Measurements from ENCODE around the gene DCHS2. TPM values are rescaled to one million over a fixed set of nuclear protein-coding genes. Genes with fewer than 3 reads are reported as not detected.

DCHS2 gene
- total RNA-seq, 1 experiment from 2014 or later, result not detected

DNA sequence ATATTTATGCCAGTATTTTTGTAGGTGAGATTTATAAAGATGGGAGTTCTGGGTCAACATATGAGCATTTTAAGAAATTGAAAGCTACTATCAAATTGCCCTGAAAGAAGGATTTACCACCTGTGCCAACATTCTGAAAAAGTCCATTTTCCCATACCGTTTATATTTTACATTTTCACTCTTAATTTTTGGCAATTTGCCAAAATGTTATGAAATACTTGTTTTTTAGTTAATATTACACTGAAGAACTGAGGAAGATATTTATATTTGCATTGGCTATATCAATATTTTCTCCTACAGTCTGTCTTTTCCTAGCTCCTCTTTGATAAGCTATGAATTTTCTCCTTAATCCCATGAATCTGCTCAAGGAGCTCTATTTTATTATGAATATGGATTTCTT, 52.4 kb downstream of the DCHS2 start:
- POLR2A ChIA-PET, result no interaction called here
- Histone ChIP-seq H3K4me3 (ENCODE audit: low read depth, low read length) (no peak overlapping the region), H3K27me3 (replicated peaks; ENCODE audit: control insufficient read depth, insufficient read depth, low read length) (no peaks in the 10 kb centered on the region), H3K4me1 (no peaks in the 10 kb centered on the region), H3K9me3 (no peaks in the 10 kb centered on the region), H3K36me3 (ENCODE audit: control insufficient read depth, insufficient read depth, low read length) (no peaks in the 10 kb centered on the region)
- TF ChIP-seq, protein P1, sequence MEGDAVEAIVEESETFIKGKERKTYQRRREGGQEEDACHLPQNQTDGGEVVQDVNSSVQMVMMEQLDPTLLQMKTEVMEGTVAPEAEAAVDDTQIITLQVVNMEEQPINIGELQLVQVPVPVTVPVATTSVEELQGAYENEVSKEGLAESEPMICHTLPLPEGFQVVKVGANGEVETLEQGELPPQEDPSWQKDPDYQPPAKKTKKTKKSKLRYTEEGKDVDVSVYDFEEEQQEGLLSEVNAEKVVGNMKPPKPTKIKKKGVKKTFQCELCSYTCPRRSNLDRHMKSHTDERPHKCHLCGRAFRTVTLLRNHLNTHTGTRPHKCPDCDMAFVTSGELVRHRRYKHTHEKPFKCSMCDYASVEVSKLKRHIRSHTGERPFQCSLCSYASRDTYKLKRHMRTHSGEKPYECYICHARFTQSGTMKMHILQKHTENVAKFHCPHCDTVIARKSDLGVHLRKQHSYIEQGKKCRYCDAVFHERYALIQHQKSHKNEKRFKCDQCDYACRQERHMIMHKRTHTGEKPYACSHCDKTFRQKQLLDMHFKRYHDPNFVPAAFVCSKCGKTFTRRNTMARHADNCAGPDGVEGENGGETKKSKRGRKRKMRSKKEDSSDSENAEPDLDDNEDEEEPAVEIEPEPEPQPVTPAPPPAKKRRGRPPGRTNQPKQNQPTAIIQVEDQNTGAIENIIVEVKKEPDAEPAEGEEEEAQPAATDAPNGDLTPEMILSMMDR (IDR thresholded peaks at IDR 0.05; ENCODE audit: insufficient read depth in 1 of 2, low read depth in 1 of 2, low read length in 1 of 2, severe bottlenecking in 1 of 2, unreplicated experiment in 1 of 2), result no peak
- no peak for DNase-seq
- Mint-ChIP-seq H3K36me3 (ENCODE audit: insufficient read depth, unreplicated experiment) (no peaks in the 10 kb centered on the region), H3K4me3 (ENCODE audit: unreplicated experiment) (no peak overlapping the region), H3K27me3 (ENCODE audit: insufficient read depth, unreplicated experiment) (peaks cover 3% of the 10 kb centered on the region), H3K27ac (ENCODE audit: unreplicated experiment) (no peak overlapping the region), H3K4me1 (ENCODE audit: low read depth, unreplicated experiment) (no peaks in the 10 kb centered on the region), H3K9me3 (ENCODE audit: unreplicated experiment) (no peaks in the 10 kb centered on the region)
- intact Hi-C loops (cut with micrococcal nuclease; ENCODE audit: unreplicated experiment), result no loop called here
- CTCF ChIA-PET, result no interaction called here
- BruUV-seq (replicated peaks), result no TSS peak

DNA sequence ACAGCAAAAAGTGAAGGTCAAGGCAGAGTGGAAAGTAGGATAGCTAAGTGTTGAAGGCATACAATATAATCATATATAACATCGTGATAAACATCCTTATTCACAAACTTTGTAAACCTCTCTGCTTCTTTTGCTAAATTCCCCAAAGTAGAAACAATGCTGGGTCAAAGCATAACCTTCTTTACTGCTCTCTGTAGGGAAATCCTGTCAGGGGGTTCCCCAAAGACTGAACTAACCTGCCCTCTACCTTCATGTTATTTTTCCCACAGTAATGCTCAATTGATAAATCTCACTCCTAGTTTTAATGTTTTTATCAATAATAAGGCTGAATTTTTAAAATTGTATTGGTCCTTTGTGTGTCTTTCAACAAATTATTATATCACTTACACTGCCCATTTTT, 55.7 kb downstream of the DCHS2 start:
- Mint-ChIP-seq H3K27ac (ENCODE audit: unreplicated experiment) (no peak overlapping the region), H3K4me3 (ENCODE audit: unreplicated experiment) (no peak overlapping the region), H3K9me3 (ENCODE audit: unreplicated experiment) (no peaks in the 10 kb centered on the region), H3K27me3 (ENCODE audit: insufficient read depth, unreplicated experiment) (peaks cover 5% of the 10 kb centered on the region), H3K4me1 (ENCODE audit: low read depth, unreplicated experiment) (no peaks in the 10 kb centered on the region), H3K36me3 (ENCODE audit: insufficient read depth, unreplicated experiment) (no peaks in the 10 kb centered on the region)
- no TSS peak for BruUV-seq (replicated peaks)
- ChIA-PET CTCF (no interaction called here), POLR2A (no interaction called here)
- Histone ChIP-seq H3K27me3 (replicated peaks; ENCODE audit: control insufficient read depth, insufficient read depth, low read length) (no peaks in the 10 kb centered on the region), H3K4me1 (no peaks in the 10 kb centered on the region), H3K36me3 (ENCODE audit: control insufficient read depth, insufficient read depth, low read length) (no peaks in the 10 kb centered on the region), H3K9me3 (no peaks in the 10 kb centered on the region), H3K4me3 (ENCODE audit: low read depth, low read length) (no peak overlapping the region)
- intact Hi-C loops (cut with micrococcal nuclease; ENCODE audit: unreplicated experiment), result no loop called here
- TF ChIP-seq, protein P1 (IDR thresholded peaks at IDR 0.05; ENCODE audit: insufficient read depth in 1 of 2, low read depth in 1 of 2, low read length in 1 of 2, severe bottlenecking in 1 of 2, unreplicated experiment in 1 of 2), result no peak
- DNase-seq, result no peak

DNA sequence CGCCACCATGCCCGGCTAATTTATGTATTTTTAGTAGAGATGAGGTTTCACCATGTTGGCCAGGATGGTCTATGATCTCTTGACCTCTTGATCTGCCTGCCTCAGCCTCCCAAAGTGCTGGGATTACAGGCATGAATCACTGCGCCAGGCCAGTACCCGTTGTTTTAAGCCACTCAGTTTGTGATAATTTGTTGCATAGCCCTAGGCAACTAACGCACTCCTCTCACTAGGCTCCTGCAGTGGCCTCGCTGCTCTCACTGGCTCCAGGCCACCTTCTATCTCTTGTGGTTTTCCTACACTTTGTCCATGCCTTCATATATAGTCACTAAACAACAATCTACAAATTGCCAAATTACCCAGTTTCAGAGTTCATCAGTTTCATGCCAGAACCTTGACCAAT, 58.1 kb downstream of the DCHS2 start:
- CTCF ChIA-PET, result no interaction called here
- Mint-ChIP-seq H3K4me1 (ENCODE audit: low read depth, unreplicated experiment) (no peaks in the 10 kb centered on the region), H3K4me3 (ENCODE audit: unreplicated experiment) (no peak overlapping the region), H3K27me3 (ENCODE audit: insufficient read depth, unreplicated experiment) (peaks cover 20% of the 10 kb centered on the region), H3K36me3 (ENCODE audit: insufficient read depth, unreplicated experiment) (no peaks in the 10 kb centered on the region), H3K9me3 (ENCODE audit: unreplicated experiment) (no peaks in the 10 kb centered on the region), H3K27ac (ENCODE audit: unreplicated experiment) (no peak overlapping the region)
- no peak for DNase-seq
- Histone ChIP-seq H3K9me3 (no peaks in the 10 kb centered on the region), H3K4me1 (no peaks in the 10 kb centered on the region), H3K4me3 (ENCODE audit: low read depth, low read length) (no peak overlapping the region), H3K27me3 (replicated peaks; ENCODE audit: control insufficient read depth, insufficient read depth, low read length) (no peaks in the 10 kb centered on the region), H3K36me3 (ENCODE audit: control insufficient read depth, insufficient read depth, low read length) (no peaks in the 10 kb centered on the region)
- TF ChIP-seq, protein P1 (IDR thresholded peaks at IDR 0.05; ENCODE audit: insufficient read depth in 1 of 2, low read depth in 1 of 2, low read length in 1 of 2, severe bottlenecking in 1 of 2, unreplicated experiment in 1 of 2), result no peak
- BruUV-seq (replicated peaks), result no TSS peak
- POLR2A ChIA-PET, result no interaction called here
- intact Hi-C loops (cut with micrococcal nuclease; ENCODE audit: unreplicated experiment), result no loop called here
